ENCODE measurements around the gene SAMD4A.
A peak's percentile ranks its signal among the peaks of the same experiment; 100 is the strongest.

SAMD4A gene

DNA sequence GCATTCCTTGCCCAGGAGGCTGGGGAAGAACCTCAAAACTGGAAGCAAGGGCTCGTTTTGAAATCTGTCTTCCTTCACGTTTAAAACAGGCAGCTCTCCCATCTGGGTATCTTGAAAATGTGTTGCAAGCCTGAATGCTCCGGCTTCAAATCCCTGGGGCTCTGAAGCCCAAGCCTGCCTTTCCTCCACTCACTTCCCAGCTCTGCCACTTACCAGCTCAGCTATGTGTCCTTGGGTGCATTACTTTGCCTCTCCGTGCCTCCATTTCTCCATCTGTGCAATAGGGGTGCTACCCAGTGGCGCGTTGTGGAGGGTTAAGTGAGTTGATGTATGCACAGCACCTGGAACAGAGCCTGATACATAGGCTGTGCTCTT, 238.1 kb downstream of the SAMD4A start:
- no peak for DNase-seq (ENCODE audit: low spot score)

DNA sequence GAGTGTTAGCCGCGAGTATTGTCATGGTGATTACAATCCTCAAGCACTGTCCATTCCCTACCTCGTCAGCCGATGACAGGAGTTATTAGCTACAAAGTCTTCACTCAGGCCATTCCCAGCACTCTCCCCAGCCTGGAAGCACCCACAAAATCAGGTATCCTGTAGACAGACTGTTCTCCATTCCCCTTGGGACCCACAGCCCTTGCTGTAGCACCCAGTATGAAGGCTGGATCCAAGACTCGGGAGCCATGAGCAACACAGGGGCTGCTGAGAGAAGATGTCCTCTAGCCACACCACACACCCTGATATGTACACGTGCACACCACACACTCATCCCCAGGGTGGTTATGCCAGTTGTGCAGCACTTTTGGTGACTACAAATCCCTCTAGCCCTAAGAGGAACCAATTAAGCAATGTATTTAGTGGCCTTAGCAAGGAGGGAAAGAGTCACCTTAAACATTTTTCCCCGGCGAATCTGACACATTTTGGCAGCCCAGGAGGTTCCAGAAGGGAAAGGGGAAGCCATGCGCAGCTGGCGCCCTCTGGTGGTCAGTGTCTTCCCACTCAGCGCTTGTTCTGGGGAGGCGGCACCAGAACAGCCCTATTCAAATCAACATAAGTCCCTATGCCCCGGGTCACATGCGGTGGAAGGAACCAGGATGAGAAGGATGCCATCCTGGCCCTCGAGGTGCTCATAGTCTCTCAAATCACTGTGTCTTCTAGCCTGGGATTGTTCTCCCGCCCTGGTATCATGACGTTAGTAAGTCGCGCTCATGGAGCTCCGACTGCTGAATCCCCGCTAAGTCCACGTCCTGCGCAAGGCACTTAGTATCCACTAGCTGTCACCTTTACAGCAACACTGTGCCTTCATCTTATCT, 238.8 kb downstream of the SAMD4A start:
- DNase-seq (ENCODE audit: low spot score), result peak; percentile 66

DNA sequence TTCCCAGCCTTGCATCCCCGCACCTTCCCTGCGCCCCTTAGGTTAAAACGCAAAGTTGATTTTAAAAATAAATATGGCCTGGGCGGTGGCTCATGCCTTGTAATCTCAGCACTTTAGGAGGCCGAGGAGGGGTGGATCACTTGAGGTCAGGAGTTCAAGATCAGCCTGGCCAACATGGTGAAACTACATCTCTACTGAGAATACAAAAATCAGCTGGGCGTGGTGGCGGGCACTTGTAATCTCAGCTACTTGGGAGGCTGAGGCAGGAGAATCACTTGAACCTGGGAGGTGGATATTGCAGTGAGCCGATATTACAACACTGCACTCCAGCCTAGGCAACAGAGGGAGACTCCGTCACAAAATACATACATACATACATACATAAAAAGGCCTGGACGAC, 239.7 kb downstream of the SAMD4A start:
- DNase-seq (ENCODE audit: low spot score), result no peak

DNA sequence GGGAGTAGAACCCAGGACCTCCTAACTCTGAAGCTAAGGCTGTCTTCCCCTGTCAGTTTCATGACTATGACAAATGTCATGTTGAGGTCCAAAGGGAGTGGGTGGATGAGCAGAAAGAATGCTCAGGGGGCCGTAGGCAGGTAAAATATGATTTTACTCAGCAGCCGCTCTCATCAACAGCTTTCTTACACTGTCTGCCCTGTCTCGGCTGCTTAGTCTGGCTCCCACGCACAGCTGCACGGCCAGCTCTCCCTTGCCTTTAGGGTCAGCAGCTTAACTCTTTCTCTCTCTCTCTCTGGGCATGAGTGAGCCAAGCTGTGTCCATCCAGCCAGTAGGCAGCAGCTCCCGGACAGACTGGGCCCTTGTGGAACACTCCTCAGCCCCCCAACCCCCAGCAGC, 240.5 kb downstream of the SAMD4A start:
- no peak for DNase-seq (ENCODE audit: low spot score)

DNA sequence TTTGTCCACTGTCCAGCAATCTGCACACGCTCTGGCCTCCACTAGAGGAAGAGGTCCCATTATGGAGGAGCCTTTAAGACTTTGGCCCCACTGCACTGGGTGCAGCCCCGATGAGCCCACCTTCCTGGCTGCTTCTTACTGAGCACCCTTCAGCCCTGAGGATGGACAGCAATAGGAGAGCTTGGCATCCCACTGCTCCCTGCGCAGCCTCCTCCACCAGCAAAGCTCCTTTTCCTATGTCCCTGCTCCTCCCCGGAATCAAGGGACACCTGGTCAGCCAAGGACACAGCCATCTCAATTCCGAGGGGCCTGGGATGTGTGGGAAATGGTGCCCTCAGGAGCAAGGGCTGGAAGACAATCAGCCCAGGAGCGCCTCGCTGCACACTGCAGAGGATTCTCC, 241.0 kb downstream of the SAMD4A start:
- no peak for DNase-seq (ENCODE audit: low spot score)

DNA sequence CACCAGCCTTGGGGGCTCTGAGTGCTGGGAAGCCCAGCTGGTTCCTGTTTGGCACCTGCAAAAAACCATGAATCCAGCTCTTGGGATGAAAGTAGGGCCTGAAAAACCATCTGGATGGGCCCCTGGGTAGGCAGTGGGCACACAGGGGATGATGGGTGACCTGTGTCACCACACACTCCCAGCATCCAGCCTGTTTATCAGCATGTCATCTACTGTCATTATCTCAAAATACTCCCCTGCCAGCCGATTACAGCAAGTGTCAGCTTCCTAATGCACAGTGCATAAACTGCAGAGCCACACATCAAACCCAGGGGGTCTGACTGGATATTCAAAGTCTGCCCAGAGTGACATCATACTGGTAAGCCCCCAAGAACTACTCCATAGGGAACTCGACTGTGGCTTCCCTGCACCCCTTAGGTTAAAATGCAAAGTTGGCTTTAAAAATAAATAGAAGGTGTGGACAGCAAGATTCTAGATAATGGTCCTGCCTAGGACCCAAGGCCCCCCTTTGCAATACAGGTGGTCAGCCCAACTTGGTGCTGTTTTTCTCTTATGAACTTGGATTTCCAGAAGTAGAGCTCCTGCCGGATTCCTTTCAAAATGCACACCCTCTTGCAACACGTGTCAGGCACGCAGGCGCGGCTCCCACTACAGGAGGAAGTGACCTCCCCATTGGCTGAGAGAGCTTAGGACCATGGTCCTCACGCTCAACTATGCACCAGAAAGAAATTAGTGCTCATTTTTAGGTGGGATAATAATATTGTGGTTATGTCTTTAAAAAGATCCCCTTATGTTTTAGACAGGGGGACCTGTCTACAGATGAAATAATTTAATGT, 241.6 kb downstream of the SAMD4A start:
- no peak for DNase-seq (ENCODE audit: low spot score)

DNA sequence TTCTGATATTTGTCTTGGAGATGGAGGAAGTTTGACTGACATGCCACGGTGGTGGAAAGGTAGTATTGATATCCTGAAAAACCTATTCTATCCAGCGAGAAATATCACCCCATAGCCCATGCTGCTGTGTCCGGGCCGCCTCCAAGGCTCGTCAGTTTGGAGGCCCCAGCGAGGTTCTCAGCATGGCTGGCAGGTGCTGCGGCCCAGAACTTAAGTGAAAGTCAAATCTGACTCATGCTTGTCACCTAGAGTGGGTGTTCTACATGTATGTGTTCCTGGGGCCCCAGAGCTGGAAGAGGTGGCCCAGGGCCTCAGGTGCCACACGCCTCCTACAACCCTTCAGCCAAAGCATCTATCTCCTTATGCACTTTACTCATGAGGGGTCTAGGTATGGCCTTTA, 242.8 kb downstream of the SAMD4A start:
- no peak for DNase-seq (ENCODE audit: low spot score)

DNA sequence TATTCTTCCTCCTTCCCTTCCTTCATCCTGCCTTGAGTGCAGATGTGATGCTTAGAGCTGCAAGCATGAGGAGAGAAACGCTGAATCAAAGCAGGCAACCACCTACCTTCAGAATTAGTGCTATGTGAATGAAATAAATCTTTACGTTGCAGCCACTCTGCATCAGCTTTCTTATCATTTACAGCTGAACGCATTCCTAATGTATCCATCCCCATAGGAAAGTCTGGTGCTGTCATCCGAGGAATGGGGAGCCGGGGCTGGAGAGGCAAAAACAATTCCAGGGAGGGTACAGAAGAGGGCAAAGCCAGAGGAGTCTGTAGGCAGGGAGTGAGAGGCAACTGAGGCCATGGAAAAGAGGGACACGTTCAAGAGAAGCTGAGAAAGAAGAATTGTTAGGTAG, 245.7 kb downstream of the SAMD4A start:
- no peak for DNase-seq (ENCODE audit: low spot score)

DNA sequence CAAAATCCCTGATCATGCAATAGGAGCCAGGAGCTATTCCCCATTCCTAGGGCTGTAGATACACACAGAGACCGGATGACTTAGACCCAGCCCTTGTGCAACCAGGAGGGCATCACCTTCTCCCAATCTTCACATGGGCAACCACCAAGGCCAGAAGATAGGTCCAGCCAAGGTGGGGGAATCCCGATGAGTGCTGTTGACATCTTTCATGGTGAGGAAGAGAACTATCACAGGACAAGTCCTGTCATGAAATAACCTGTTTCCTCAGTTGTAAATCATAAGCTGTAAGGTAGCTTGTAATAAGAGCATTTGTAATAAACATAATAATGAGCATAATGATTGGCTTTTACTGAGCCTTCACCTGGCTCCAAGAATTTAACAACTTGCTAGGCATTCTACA, 246.2 kb downstream of the SAMD4A start:
- no peak for DNase-seq (ENCODE audit: low spot score)

DNA sequence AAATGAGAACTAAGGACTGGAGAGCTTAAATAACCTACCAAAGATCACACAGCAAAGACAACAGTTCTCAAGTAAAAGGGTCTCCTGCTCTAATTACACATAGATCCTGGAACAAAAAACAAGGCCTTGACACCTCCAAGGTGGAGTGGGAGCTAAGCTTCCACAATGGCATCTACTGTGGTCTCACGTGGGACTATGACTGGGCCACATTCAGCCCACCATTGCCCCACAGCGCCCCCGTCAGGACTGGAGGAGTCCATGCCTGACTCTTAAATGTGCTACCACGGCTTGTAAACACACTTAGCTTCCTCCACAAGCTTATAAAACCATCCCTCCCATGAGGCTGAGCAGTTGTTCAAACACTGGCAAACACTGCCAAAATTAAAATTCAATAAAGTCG, 247.1 kb downstream of the SAMD4A start:
- no peak for DNase-seq (ENCODE audit: low spot score)

DNA sequence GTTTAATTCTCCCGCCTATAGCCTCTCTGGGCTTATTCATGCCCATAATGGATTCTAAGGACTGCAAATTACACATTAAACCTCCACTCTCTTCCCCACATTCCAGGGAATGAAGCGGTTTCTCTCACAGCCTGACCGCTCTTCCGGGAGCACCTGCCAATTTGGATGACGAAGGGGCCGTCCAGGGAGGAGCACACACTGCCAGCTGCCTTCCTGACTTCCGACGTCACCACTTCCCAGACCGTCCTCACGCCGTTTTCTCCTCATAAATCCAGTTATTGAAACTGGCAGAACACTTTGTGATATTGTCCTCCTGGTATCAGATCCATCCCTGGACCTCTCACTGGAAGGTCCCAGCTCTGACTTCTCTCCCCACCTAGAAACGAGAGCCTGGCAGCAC, 248.1 kb downstream of the SAMD4A start:
- DNase-seq (ENCODE audit: low spot score), result no peak

DNA sequence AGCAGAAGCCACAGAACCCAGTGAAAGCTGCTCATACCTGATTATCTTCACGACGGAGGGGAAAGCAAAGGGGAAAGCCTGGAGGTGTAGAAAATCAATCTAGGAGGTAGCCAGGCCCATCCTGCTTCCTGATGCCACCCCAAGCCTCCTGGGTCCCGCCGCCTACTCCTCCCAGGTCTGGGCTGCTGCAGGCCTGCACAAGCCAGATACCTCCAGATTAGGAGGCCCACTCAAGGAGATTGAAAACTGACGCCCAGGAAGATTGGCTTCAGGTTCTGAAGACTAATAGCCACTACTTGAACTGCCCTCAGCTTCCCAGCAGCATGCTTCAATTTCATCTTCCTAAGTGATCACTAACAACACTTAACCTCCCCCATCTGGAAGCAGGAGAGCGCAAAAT, 248.6 kb downstream of the SAMD4A start:
- DNase-seq (ENCODE audit: low spot score), result no peak

DNA sequence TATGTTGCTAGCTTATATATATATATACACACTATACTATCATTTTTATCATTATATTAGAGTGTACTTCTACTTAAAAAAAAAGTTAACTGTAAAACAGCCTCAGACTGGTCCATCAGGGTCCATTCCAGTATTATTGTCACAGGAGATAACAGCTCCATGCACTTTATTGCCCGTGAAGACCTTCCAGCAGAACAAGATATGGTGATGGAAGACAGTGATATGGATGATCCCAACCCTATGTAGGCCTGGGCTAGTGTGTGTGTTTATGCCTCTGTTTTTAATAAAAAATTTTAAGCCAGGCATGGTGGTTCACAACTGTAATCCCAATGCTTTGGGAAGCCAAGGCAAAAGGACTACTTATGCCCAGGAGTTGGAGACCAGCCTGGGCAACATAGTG, 249.5 kb downstream of the SAMD4A start:
- no peak for DNase-seq (ENCODE audit: low spot score)

DNA sequence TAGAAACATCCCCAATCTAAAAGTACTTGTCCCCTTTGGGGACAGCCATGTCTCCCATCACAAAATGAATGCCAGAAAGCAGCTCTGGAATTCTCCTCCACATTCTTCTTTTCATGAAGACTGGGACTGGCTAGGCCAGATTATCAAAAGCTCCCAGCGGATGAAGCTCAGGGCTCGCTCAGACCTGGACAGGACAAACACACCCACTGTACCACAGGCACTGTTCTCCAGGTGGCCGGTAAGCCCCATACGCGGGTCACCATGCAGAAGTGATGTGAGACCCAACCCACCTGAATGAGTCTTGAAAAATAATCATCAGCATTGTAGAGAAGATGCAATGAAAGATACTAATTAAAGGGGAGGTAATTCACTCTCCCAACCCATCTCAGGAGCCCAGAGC, 250.6 kb downstream of the SAMD4A start:
- DNase-seq (ENCODE audit: low spot score), result no peak

DNA sequence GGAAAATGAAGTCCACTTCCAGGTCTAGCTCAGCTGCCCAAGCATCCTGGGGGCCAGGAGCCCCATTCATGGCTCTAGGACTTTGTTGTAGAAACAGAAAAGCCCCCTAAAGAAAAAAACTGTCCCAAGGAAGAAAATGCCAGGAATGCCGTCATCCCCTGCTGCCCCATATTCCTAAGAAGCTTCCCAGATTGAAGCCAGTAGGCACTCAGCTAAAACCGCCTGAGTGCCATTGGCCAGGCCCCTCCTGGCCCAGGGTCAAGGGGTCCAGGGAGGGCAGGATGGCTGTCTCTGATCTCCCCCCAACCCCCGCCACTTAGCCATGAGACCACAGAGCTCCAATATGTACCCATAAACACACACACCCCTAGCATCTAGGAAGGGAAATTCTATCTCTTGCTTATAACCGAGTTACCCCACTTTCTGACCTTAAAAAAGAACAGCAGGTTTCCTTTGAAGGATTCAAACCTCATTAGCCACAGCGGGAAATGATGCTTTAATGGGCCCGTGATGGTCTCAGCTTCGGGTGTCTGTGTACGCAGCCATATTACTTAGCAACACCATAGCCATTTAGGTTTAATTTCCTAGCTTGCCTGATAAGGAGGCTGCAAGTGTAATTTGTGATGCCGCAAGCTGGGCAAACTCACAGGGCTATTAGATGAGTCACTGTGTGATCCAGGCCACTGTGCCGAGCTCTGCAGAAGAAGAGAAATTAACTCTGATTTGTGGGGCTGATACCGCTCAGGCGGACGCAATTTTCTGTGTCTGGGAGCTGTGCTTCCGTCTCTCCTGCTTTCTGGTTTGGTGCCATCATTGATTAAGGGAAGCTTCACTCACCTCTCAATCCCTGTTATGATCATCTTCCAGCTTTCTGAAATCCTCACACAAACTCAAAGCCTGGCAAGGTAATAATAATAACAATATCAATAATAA, 251.5 kb downstream of the SAMD4A start:
- DNase-seq (ENCODE audit: low spot score), result no peak

DNA sequence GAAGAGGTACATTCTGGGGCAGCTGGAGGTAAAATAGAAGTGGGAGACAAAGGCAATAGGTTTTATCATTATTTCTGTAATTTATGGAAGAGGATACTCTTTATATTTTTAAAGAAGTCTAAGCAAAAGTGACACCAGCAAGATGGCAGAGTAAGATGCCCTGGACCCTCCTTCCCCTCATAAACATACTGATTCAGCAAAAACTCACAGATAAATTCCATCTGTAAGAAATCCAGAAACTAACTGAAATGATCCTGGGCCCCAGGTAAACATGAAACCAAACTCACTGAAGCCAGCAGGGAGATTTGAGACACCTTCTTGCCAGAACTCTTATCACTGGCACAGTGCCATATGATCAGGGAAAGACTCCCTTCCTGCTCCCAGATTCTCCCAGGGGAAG, 255.8 kb downstream of the SAMD4A start:
- DNase-seq (ENCODE audit: low spot score), result no peak

DNA sequence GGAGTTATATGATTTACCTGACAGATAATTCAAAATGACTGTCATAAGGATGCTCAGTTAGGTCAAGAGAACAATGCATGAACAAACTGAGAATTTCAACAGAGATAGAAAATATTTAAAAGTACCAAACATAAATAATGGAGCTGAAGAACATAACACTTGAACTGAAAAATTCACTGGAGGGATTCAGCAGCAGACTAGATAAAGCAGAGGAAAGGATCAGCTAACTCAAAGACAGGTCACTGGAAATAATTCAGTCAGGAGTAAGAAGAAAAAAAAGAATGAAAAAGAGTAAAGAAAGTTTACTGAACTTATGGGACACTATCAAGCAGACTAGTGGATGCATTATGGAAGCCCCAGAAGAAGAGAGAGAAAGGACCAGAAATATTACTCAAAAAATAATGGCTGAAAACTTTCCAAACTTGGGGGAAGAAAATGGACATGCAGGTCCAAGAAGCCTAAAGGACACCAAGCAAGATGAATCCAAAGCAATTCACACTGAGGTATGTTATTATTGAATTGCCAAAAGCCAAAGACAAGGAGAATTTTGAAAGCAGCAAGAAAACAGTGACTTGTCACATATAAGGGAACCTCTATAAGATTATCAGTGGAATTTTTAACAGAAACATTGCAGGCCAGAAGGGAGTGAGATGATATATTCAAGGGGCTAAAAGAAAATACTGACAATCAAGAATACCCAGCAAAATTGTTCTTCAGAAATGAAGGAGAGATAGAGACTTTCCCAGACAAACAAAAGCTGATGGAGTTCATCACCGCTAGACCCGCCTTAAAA, 257.0 kb downstream of the SAMD4A start:
- no peak for DNase-seq (ENCODE audit: low spot score)

DNA sequence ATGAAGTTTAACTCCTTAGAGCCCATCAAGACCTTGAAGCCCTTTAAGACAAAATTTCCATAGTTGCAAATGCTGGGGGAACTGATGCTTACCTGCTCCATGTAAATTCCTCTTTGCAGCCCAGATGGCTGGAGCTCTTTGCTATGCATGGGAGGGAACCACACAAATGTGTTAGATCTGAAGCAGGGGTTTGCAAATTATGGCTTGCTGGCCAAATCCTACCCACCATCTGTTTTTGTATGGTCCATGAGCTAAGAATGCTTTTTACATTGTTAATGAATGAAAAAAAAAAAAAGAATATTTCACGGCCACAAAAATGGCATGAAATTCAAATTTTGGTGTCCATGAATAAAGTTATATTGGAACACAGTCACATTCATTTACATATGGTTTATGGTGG, 261.1 kb downstream of the SAMD4A start:
- no peak for DNase-seq (ENCODE audit: low spot score)

DNA sequence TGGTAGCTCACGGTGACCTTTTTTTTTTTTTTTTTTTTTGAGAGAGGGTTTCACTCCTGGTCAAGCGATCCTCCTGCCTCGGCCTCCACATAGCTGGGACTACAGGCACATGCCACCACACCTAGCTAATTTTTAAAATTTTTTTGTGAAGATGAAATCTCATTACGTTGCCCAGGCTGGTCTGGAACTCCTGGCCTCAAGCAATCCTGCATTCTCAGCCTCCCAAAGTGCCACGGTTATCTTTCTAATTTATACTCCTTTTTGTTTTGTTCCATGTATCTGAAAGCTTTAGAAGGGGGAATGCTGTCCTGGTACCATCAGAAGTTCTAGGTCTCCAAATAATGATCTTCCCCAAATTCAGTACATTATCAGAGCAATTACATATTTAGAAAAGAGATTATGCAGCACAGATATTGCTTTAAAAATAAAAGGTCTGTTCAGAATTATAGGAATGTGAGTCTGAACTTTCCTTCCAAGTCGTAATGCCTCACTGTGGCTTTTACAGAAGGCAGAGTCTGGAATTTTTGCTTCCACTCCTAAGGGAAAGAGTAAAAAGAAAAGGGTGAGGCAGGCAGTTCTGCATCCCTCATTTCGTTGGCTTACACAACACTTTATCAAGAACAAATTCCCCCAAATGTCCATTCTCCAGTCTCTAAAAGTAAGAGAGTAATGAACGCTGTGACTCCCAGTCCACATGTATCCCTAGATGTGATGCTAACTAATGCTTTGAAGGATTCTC, 262.7 kb downstream of the SAMD4A start:
- DNase-seq (ENCODE audit: low spot score), result no peak

DNA sequence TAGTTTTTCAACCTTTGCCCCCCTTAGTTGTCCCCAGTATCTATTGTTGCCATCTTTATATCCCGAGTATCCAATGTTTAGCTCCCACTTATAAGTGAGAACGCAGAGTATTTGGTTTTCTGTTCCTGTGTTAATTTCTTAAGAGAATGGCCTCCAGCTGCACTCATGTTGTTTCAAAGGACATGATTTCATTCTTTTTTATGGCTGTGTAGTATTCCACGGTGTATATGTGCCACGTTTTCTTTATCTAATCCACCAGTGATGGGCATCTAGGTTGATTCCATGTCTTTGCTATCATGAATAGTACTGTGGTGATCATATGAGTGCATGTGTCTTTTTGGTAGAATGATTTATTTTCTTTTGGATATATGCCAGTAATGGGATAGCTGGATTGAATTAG, 263.7 kb downstream of the SAMD4A start:
- DNase-seq (ENCODE audit: low spot score), result no peak

DNA sequence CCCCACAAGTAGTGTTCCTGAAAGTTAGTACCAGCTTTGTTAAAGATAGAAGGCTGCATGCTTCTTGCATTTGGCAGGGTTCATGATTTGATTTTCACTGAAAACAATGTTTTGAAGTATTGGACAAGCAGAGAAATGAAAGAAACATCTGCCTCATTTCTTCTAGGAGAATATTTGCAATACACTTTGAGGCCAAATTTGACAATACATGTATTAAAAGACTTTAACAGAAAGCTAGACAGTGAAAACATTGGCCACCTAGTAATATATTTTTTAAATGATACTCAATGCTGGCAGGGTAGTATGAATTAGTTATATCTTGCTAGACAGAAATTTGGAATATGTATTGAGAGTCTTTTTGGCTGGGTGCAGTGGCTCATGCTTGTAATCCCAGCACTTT, 267.2 kb downstream of the SAMD4A start:
- DNase-seq (ENCODE audit: low spot score), result no peak
